Epithelial cell of esophagus (primary cell): ENCODE data around the gene ZCCHC7.
A peak's percentile ranks its signal among the peaks of the same experiment; 100 is the strongest.

Source experiments
- DNase-seq: peaks from one replicate; pipeline ENCODE4 v3.0.0; 2010; ENCODE audit warnings: low read depth
- H3K4me3 ChIP-seq: 2 replicates; pipeline ENCODE4 v1.5.1; 2011; ENCODE audit warnings: mild to moderate bottlenecking, low read length, control low read depth
- TF ChIP-seq, protein P1 (sequence below): IDR thresholded peaks from 2 replicates; pipeline ENCODE4 v1.5.1; 2011; ENCODE audit warnings: low read depth, mild to moderate bottlenecking, low read length, control low read depth, inconsistent platforms; ENCODE audit not compliant: insufficient read depth; ENCODE audit errors: missing control alignments

The ZCCHC7 gene

DNA sequence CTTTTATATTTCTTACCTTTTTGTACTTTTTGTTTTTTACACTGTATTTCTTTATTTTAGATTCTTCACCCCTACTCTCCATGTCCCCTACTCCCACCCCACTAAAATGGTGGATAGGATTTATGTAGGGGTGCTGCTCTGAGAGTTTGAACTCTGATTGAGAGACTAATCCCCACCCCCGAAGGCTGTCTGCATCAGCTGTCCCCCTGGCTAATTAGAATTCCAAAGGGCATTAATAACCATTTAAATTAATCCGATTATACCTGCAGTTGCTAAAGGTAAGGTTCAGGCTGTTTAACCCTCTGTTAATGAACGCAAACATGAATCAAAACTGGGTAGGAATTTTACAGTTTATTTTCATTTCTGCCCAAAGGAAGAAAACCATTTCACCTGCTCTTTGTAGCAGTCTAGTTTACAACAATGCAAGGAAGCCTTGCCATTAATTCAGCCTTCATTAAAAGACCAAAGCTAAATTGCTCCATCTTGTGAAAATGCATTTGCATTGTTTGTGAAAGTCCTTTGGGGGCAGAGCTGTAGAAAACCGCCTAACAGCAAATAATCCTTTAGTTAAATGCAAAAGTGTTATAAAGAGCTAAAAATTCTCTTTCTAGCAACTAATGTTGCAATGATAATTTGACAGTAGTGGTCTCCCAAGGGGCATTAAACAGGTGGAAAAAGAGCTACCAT lies 71.2 kb downstream of the ZCCHC7 start:
- no peak for DNase-seq
- TF ChIP-seq, protein P1, sequence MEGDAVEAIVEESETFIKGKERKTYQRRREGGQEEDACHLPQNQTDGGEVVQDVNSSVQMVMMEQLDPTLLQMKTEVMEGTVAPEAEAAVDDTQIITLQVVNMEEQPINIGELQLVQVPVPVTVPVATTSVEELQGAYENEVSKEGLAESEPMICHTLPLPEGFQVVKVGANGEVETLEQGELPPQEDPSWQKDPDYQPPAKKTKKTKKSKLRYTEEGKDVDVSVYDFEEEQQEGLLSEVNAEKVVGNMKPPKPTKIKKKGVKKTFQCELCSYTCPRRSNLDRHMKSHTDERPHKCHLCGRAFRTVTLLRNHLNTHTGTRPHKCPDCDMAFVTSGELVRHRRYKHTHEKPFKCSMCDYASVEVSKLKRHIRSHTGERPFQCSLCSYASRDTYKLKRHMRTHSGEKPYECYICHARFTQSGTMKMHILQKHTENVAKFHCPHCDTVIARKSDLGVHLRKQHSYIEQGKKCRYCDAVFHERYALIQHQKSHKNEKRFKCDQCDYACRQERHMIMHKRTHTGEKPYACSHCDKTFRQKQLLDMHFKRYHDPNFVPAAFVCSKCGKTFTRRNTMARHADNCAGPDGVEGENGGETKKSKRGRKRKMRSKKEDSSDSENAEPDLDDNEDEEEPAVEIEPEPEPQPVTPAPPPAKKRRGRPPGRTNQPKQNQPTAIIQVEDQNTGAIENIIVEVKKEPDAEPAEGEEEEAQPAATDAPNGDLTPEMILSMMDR = no peak
- H3K4me3 ChIP-seq = no peak overlapping the region

DNA sequence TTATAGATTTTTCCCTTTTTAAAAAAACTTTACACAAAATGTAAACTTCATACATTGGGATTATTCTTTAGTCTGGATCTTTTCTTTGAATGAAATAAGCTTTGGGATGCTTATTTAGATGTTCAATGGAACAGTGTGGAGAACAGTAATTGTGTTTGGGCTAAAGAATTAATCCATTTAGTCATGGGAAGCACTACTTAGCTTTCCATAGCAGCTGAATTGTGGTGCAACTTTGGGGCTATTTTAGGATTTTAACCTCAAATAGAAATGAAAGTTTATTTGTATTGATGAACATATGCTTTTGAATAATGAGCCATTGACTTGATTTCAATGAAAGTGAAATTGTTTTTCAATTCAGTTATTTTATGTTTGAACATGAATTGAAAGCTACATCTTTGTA lies 72.4 kb downstream of the ZCCHC7 start:
- DNase-seq = no peak
- TF ChIP-seq, protein P1 = no peak
- H3K4me3 ChIP-seq = no peak overlapping the region

DNA sequence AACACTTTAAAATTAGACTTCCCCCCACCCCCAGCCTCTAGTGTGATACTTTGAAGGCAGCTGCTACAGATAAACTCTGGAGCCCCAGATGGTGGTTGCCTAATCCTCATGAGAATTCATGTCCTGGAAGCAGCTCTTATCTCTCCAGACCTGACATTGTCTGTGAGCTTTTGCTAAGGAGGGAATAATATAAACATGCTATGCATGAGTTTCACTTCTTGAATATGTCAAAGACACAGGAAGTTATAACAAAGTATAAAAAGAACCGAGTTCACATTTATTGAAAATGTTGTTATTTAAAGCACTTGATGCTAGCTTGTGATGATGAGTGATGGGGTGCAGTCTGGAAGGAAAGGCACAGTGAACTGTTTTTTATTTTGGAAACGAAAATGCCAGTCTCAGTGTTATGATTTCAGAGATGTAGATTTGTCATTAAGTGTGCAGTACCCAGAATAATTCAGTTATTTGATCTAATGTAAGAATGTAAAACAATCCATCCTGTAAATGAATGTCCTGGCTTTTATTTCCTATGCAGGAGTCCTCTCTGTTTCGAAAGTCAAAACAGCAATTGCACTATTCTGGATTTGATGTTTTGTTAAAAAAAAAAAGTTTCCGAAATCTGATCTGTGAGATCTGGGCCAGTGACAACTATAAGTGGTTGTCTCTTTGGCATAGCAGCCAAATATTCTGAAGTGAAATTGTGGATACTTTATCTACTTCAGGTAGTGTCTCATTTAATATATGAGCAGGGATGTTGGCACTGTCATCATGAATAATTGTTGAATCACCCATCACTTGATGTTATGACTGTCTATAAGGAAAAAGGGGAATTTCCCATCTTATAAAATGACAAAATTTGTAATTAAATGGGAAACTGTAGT lies 77.0 kb downstream of the ZCCHC7 start:
- TF ChIP-seq, protein P1 = no peak
- DNase-seq = peak; percentile 76
- H3K4me3 ChIP-seq = no peak overlapping the region

DNA sequence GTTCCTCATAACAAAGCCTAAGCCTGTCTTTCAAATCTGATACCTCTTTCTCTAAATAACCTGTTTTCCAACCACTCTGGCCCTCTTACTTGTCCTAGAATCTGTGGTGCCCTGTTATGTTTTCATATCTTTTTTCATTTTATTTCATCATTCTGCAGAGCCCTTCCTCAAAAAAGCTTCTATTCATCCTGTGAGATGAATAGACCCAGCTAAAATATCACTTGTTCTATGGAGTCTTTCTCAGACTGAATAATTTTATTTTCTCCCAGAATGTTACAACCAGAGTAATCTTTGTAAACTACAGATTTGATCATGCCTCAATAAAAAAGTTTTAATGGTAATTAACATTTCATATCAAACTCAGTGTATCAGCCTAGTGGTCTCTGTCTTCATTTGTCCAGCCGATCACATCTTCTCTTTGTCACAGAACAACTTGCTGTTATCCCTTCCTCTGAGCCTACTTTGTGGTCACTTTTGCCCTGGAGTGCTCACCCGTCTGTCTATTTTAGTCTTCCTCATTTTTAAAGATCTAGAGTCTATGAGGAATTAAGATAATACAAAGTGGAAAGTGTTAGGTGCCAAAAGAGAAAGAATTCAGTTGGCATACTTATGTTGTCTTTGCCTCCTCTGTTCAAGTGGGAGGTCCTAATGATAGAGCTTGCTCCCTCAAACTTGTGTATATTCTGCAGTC lies 77.8 kb downstream of the ZCCHC7 start:
- TF ChIP-seq, protein P1 = no peak
- H3K4me3 ChIP-seq = no peak overlapping the region
- DNase-seq = no peak

DNA sequence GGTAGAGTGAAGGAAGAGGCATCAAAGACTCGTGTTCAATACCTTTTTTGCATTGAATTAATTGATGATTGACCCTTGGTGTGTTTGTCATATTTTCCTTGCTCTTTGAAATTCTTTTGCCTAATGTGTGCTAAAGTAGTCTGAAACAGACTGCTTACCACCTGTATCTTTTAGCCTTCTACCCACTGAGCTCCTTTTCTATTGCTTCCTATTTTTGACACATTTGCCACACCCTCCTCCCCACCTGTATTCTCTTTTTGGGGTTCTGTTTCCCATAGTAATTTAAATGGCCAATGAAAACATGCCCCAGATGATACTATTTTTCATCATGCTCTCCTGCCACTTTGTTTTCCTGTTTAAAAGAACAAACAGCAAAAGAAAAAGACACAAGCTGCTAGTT lies 78.5 kb downstream of the ZCCHC7 start:
- no peak for DNase-seq
- no peak overlapping the region for H3K4me3 ChIP-seq
- TF ChIP-seq, protein P1 = no peak

DNA sequence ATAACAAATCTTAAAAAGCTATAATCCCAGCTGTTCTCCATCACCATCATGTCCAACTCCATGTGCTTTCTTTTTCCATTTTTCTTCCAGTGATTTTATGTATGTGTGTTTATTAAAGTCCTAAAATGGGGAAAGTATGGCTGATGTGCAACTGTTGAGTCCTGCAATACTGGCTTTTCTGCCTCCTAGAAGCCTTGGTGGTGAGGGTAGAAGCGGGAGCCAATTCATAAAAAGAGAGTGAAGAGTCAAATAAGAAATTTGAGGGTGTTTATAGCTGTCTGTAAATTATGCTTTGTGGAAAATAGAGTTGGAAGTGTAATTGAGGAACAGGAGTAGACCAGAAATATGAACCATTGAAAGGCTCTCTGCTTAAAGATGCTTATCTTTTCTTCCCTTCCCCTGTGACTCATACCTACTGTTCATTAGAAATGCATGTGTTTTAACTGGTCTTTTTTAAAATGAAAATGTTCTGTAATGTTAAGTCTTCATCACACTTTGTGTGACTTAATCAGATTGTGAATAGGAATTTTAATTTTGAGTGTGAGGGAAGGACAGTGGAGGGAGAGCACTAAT lies 80.1 kb downstream of the ZCCHC7 start:
- TF ChIP-seq, protein P1 = no peak
- no peak overlapping the region for H3K4me3 ChIP-seq
- DNase-seq = peak; percentile 26
